B cell (primary cell): Measurements from ENCODE around the gene MAGI2. TPM values are rescaled to one million over a fixed set of nuclear protein-coding genes. Genes with fewer than 3 reads are reported as not detected.

Source experiments
- ATAC-seq: fragments of 200-7000 bp; cut with Tn5 transposase; one replicate; pipeline ENCODE4 v1.10.0; 2021; ENCODE audit warnings: low read depth, mild to moderate bottlenecking, moderate number of reproducible peaks, moderate library complexity
- CTCF ChIA-PET: fragments of 350-600 bp; sonication (Branson Sonifier 250); formaldehyde crosslinking; loops from one replicate; lab custom pipeline; 2021; ENCODE audit warnings: antibody characterized with exemption, inconsistent platforms; lab: Charles Lee
- POLR2A ChIA-PET: fragments of 350-600 bp; sonication (Branson Sonifier 250); formaldehyde crosslinking; loops from one replicate; lab custom pipeline; 2021; ENCODE audit warnings: antibody characterized with exemption; lab: Charles Lee
- DNase-seq: peaks from one replicate; pipeline ENCODE4 v3.0.0; 2013
- H2AFZ ChIP-seq: 2 replicates; pipeline ENCODE4 v1.6.1; 2012; ENCODE audit warnings: mild to moderate bottlenecking, low read depth, low read length; ENCODE audit not compliant: insufficient read depth, poor library complexity, severe bottlenecking
- H3K27ac ChIP-seq, 2 donors: 1 replicate in 1 of 2; 2 replicates in 1 of 2; pipeline ENCODE4 v1.5.1; 2012 to 2013; ENCODE audit warnings: low read length in 2 of 2, mild to moderate bottlenecking in 2 of 2, moderate library complexity in 1 of 2
- H3K27me3 ChIP-seq, 4 experiments: fragments of 200-600 bp in 1 of 4; sonication (generic) in 1 of 4; replicated peaks in 1 of 4; 1 replicate in 2 of 4; 2 replicates in 2 of 4; pipeline versions ENCODE4 v1.6.1 to v1.7.0; 2013 to 2016; ENCODE audit warnings: low read length in 3 of 4, mild to moderate bottlenecking in 2 of 4, mixed read lengths in 1 of 4, moderate library complexity in 1 of 4; ENCODE audit not compliant: insufficient read depth in 4 of 4, control insufficient read depth in 3 of 4; ENCODE audit errors: control extremely low read depth in 1 of 4
- H3K36me3 ChIP-seq, 2 experiments: replicated peaks in 1 of 2; 1 replicate in 1 of 2; 2 replicates in 1 of 2; pipeline versions ENCODE4 v1.6.1 to v1.7.1; 2013; ENCODE audit warnings: low read length in 1 of 2; ENCODE audit not compliant: insufficient read depth in 2 of 2, control insufficient read depth in 1 of 2; ENCODE audit errors: control extremely low read depth in 1 of 2, extremely low read depth in 1 of 2
- H3K4me1 ChIP-seq, 2 donors: fragments of 200-600 bp in 1 of 2; sonication (generic) in 1 of 2; 1 replicate in 1 of 2; 2 replicates in 1 of 2; pipeline versions ENCODE4 v1.5.1 to v1.6.1; 2013 to 2017; ENCODE audit warnings: low read length in 2 of 2; ENCODE audit not compliant: control insufficient read depth in 2 of 2, insufficient read depth in 2 of 2
- H3K4me2 ChIP-seq: replicated peaks from 2 replicates; pipeline ENCODE3; 2012; ENCODE audit warnings: mild to moderate bottlenecking, low read depth, low read length; ENCODE audit not compliant: poor library complexity, severe bottlenecking
- H3K4me3 ChIP-seq, 5 experiments: fragments of 200-600 bp in 1 of 5; sonication (generic) in 1 of 5; 1 replicate in 3 of 5; 2 replicates in 2 of 5; pipeline versions ENCODE4 v1.5.1 to v1.7.0; 2011 to 2016; ENCODE audit warnings: low read length in 4 of 5, mild to moderate bottlenecking in 4 of 5, low read depth in 2 of 5, control low read depth in 1 of 5, moderate library complexity in 1 of 5; ENCODE audit not compliant: insufficient read depth in 1 of 5; ENCODE audit errors: control extremely low read depth in 1 of 5, extremely low read depth in 1 of 5
- H3K79me2 ChIP-seq: fragments of 200-600 bp; sonication (generic); one replicate; pipeline ENCODE4 v1.6.0; 2016; ENCODE audit warnings: low read length; ENCODE audit not compliant: control insufficient read depth, insufficient read depth
- H3K9ac ChIP-seq: fragments of 200-600 bp; sonication (generic); 2 replicates; pipeline ENCODE4 v1.6.1; 2017; ENCODE audit warnings: mild to moderate bottlenecking, low read length, moderate library complexity
- H3K9me3 ChIP-seq, 3 donors: one replicate each; pipeline versions ENCODE4 v1.6.1 to v1.7.1; 2013; ENCODE audit warnings: low read length in 2 of 3; ENCODE audit not compliant: control insufficient read depth in 2 of 3, insufficient read depth in 1 of 3; ENCODE audit errors: control extremely low read depth in 1 of 3
- H4K20me1 ChIP-seq: 2 replicates; pipeline ENCODE4 v1.6.0; 2012; ENCODE audit warnings: mild to moderate bottlenecking, low read length; ENCODE audit not compliant: insufficient read depth, control insufficient read depth, poor library complexity, severe bottlenecking
- H3K27ac Mint-ChIP-seq: one replicate; pipeline ENCODE4 v1.8.0; 2021; ENCODE audit warnings: mixed read lengths
- H3K27me3 Mint-ChIP-seq: one replicate; pipeline ENCODE4 v1.8.0; 2021; ENCODE audit warnings: mixed read lengths
- H3K4me1 Mint-ChIP-seq: one replicate; pipeline ENCODE4 v1.8.0; 2021; ENCODE audit warnings: mixed read lengths
- H3K4me3 Mint-ChIP-seq: one replicate; pipeline ENCODE4 v1.8.0; 2021; ENCODE audit warnings: mixed read lengths
- H3K9me3 Mint-ChIP-seq: one replicate; pipeline ENCODE4 v1.8.0; 2022; ENCODE audit warnings: mixed read lengths; ENCODE audit not compliant: insufficient read depth
- EZH2 ChIP-seq: IDR thresholded peaks from 2 replicates; pipeline ENCODE4 v1.6.1; 2012; ENCODE audit warnings: borderline replicate concordance, low read depth, mild to moderate bottlenecking, moderate library complexity, low read length; ENCODE audit not compliant: insufficient read depth, poor library complexity, severe bottlenecking
- WGBS: methylation state at CpG from one replicate; pipeline ENCODE4 v1.1.5; 2013; ENCODE audit warnings: missing lambda C conversion rate; ENCODE audit not compliant: insufficient coverage; 5-methylcytosine and 5-hydroxymethylcytosine counted together
- intact Hi-C: fragments of 100-400 bp; cut with micrococcal nuclease; formaldehyde crosslinking; loops from one replicate; pipeline ENCODE4 v1.10.0; 2022
- polyA plus RNA-seq: library from polyadenylated mRNA; depleted of rRNA; stranded (reverse); fragments of >200 nt; gene quantifications from 2 replicates; pipeline ENCODE4 v1.2.3, GENCODE V29; 2012
- total RNA-seq, 2 donors: library from RNA; stranded (reverse); fragments of 120-200 nt in 1 of 2; gene quantifications; 1 replicate in 1 of 2; 2 replicates in 1 of 2; pipeline versions ENCODE4 v1.2.3 to v1.2.4, GENCODE V29; 2013 to 2022
- TF ChIP-seq, protein P1 (sequence below): fragments of 200-600 bp; IDR thresholded peaks from one replicate; pipeline ENCODE4 v1.8.0; 2022; ENCODE audit warnings: antibody characterized with exemption, mild to moderate bottlenecking

Gene MAGI2
- total and polyA plus RNA-seq, 2 donors (not counting 1 experiment from before 2014, with no cell fraction given): 0.16 to 0.64 TPM

GRCh38 chr7:78191475-78192079, 1261.9 kb downstream of the MAGI2 start:
- H3K27me3 ChIP-seq: no peaks in the 10 kb centered on the region
- no peak overlapping the region for H3K4me2 ChIP-seq
- H3K36me3 ChIP-seq: no peaks in the 10 kb centered on the region
- H3K4me1 Mint-ChIP-seq: no peaks in the 10 kb centered on the region
- no peak overlapping the region for H3K27ac ChIP-seq
- ATAC-seq (no peak), DNase-seq (no peak)
- H3K4me1 ChIP-seq: no peaks in the 10 kb centered on the region
- no peak for TF ChIP-seq EZH2
- TF ChIP-seq, protein P1, sequence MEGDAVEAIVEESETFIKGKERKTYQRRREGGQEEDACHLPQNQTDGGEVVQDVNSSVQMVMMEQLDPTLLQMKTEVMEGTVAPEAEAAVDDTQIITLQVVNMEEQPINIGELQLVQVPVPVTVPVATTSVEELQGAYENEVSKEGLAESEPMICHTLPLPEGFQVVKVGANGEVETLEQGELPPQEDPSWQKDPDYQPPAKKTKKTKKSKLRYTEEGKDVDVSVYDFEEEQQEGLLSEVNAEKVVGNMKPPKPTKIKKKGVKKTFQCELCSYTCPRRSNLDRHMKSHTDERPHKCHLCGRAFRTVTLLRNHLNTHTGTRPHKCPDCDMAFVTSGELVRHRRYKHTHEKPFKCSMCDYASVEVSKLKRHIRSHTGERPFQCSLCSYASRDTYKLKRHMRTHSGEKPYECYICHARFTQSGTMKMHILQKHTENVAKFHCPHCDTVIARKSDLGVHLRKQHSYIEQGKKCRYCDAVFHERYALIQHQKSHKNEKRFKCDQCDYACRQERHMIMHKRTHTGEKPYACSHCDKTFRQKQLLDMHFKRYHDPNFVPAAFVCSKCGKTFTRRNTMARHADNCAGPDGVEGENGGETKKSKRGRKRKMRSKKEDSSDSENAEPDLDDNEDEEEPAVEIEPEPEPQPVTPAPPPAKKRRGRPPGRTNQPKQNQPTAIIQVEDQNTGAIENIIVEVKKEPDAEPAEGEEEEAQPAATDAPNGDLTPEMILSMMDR: no peak
- ChIA-PET CTCF (no interaction called here), POLR2A (no interaction called here)
- intact Hi-C loops: no loop called here
- H3K4me3 ChIP-seq: no peak overlapping the region
- H4K20me1 ChIP-seq: no peaks in the 10 kb centered on the region
- H3K27ac Mint-ChIP-seq: no peak overlapping the region
- no peaks in the 10 kb centered on the region for H3K9me3 Mint-ChIP-seq
- WGBS: 100% methylated on average over 4 of the region's 9 CpGs
- no peak overlapping the region for H3K4me3 Mint-ChIP-seq
- peaks cover 9% of the 10 kb centered on the region for H3K27me3 Mint-ChIP-seq
- no peaks in the 10 kb centered on the region for H3K9me3 ChIP-seq
- H3K79me2 ChIP-seq: no peaks in the 10 kb centered on the region
- H3K9ac ChIP-seq: no peak overlapping the region
- no peak overlapping the region for H2AFZ ChIP-seq

DNA sequence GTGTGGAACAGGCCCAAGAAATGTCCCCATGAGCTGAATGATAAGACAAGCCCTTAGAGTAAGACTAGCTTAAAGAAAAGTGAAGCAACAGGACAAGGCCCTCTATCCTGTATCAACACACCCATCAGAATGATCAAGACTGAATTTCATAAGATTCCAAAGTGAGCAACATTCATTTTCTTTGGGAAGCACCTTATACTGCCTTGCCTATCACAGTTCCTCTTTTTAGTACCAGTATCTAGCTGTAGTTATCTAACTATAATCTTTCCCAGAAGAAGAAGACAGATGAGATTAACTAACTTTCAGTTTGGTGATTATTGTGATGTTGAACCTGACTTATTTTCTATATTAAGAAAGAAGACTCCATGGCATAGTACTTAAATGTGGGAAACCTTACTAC, 1263.7 kb downstream of the MAGI2 start:
- H3K27me3 ChIP-seq: peaks cover 0 to 6% (median 0%) of the 10 kb centered on the region in 4 experiments
- H3K79me2 ChIP-seq: no peaks in the 10 kb centered on the region
- ChIA-PET CTCF (no interaction called here), POLR2A (no interaction called here)
- H3K4me3 ChIP-seq: no peak overlapping the region
- no peaks in the 10 kb centered on the region for H3K36me3 ChIP-seq
- no peak overlapping the region for H3K4me2 ChIP-seq
- no peaks in the 10 kb centered on the region for H3K4me1 ChIP-seq
- no peaks in the 10 kb centered on the region for H3K9me3 Mint-ChIP-seq
- intact Hi-C loops: no loop called here
- H3K9me3 ChIP-seq: no peaks in the 10 kb centered on the region
- ATAC-seq: no peak
- no peak overlapping the region for H3K27ac ChIP-seq
- H3K9ac ChIP-seq: no peak overlapping the region
- no peak for DNase-seq
- H3K4me3 Mint-ChIP-seq: no peak overlapping the region
- no peak overlapping the region for H2AFZ ChIP-seq
- no peak for TF ChIP-seq EZH2
- TF ChIP-seq, protein P1: no peak
- H3K27ac Mint-ChIP-seq: no peak overlapping the region
- H4K20me1 ChIP-seq: no peaks in the 10 kb centered on the region
- no peaks in the 10 kb centered on the region for H3K4me1 Mint-ChIP-seq
- H3K27me3 Mint-ChIP-seq: peaks cover 12% of the 10 kb centered on the region
